ENCODE measurements around the gene EVC. TPM values are rescaled to one million over a fixed set of nuclear protein-coding genes. Genes with fewer than 3 reads are reported as not detected.
"Not testable (repeated sequence)": the region's sequence is repeated elsewhere in the genome, so short reads cannot be mapped to it uniquely, and the experiment has no call there.

The EVC gene
- total and polyA plus RNA-seq, 2 experiments from 2014 or later: 4.8 to 8.6 TPM

DNA sequence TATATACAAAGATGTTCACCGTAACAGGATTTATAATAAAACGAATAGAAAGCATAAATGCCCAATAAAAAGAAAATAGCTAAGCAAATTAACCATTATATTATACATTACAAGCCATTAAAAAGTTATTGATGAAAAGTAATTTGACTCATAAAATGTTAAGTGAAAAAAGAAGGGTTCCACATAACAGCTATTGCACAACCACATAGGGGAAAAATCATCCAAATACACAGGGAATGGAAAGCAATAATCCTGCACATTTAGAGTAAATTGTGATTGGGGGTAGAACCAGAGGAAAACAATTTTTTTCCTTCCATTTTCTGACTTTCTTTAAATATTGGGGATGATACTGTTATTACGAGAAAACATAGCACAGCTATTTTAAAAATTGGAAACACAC, 143.9 kb downstream of the EVC start:
- Histone ChIP-seq H3K27ac (no peak overlapping the region), H3K27me3 (no peaks in the 10 kb centered on the region), H3K36me3 (replicated peaks; ENCODE audit: insufficient read depth, low read depth) (no peaks in the 10 kb centered on the region), H3K9me3 (ENCODE audit: low read depth) (no peaks in the 10 kb centered on the region), H3K79me2 (no peaks in the 10 kb centered on the region), H3K4me3 (no peak overlapping the region), H2AFZ (no peak overlapping the region), H3K9me2 (replicated peaks; ENCODE audit: insufficient read depth) (no peaks in the 10 kb centered on the region), H4K20me1 (ENCODE audit: insufficient read depth, poor library complexity, severe bottlenecking) (no peaks in the 10 kb centered on the region), H3K4me1 (ENCODE audit: insufficient read depth) (no peaks in the 10 kb centered on the region), H3K4me2 (no peak overlapping the region)
- no peak for DNase-seq (ENCODE audit: low spot score)
- 79% methylated on average over 3 of the region's 3 CpGs for WGBS (ENCODE audit: low lambda C conversion rate, missing lambda C conversion rate)
- TF ChIP-seq, protein P1, sequence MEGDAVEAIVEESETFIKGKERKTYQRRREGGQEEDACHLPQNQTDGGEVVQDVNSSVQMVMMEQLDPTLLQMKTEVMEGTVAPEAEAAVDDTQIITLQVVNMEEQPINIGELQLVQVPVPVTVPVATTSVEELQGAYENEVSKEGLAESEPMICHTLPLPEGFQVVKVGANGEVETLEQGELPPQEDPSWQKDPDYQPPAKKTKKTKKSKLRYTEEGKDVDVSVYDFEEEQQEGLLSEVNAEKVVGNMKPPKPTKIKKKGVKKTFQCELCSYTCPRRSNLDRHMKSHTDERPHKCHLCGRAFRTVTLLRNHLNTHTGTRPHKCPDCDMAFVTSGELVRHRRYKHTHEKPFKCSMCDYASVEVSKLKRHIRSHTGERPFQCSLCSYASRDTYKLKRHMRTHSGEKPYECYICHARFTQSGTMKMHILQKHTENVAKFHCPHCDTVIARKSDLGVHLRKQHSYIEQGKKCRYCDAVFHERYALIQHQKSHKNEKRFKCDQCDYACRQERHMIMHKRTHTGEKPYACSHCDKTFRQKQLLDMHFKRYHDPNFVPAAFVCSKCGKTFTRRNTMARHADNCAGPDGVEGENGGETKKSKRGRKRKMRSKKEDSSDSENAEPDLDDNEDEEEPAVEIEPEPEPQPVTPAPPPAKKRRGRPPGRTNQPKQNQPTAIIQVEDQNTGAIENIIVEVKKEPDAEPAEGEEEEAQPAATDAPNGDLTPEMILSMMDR (IDR thresholded peaks at IDR 0.05; ENCODE audit: poor library complexity): no peak
- TF ChIP-seq EZH2phosphoT487 (IDR thresholded peaks at IDR 0.05; ENCODE audit: low read depth, severe bottlenecking, unreplicated experiment) (no peak), EZH2 (IDR thresholded peaks at IDR 0.05; ENCODE audit: borderline replicate concordance) (no peak)

DNA sequence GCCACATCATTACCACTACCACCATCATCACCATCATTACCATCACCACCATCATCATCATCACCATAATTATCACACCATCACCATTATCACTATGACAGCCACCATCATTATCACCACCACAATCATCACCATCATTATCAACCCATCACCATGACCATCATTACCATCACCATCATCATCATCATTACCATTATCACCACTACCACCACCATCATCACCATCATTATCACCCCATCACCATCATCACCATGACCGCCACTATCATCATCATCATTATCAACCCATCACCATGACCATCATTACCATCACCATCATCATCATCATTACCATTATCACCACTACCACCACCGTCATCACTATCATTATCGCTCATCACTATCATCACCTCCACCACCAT, 145.4 kb downstream of the EVC start:
- not testable (repeated sequence) for H2AFZ ChIP-seq; H3K9me3 ChIP-seq (ENCODE audit: low read depth); H3K9me2 ChIP-seq (replicated peaks; ENCODE audit: insufficient read depth); H3K27me3 ChIP-seq; H3K27ac ChIP-seq; DNase-seq (ENCODE audit: low spot score); H3K36me3 ChIP-seq (replicated peaks; ENCODE audit: insufficient read depth, low read depth); H3K79me2 ChIP-seq; H3K4me1 ChIP-seq (ENCODE audit: insufficient read depth); H4K20me1 ChIP-seq (ENCODE audit: insufficient read depth, poor library complexity, severe bottlenecking); H3K4me2 ChIP-seq; H3K4me3 ChIP-seq
- WGBS (ENCODE audit: low lambda C conversion rate, missing lambda C conversion rate): 97% methylated on average over 3 of the region's 3 CpGs

DNA sequence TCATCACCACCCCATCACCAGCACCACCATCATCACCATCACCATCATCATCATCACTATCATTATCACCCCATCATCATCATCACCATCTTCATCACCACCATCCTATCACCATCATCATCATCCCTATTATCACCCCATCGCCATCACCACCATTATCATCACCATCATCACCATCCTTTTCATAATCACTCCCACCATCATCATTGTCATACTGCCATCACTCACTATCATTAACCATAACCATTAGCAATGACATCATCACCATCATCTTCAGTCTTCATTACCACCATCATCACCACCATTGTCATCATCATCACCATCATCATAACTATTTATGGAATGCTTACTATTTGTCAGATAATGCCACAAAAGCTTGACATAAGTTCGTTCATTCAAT, 146.2 kb downstream of the EVC start:
- Histone ChIP-seq H4K20me1 (ENCODE audit: insufficient read depth, poor library complexity, severe bottlenecking) (no peaks in the 10 kb centered on the region), H3K36me3 (replicated peaks; ENCODE audit: insufficient read depth, low read depth) (no peaks in the 10 kb centered on the region), H2AFZ (no peak overlapping the region), H3K4me1 (ENCODE audit: insufficient read depth) (no peaks in the 10 kb centered on the region), H3K9me2 (replicated peaks; ENCODE audit: insufficient read depth) (no peaks in the 10 kb centered on the region), H3K4me2 (no peak overlapping the region), H3K4me3 (no peak overlapping the region), H3K9me3 (ENCODE audit: low read depth) (no peaks in the 10 kb centered on the region), H3K27ac (no peak overlapping the region), H3K79me2 (no peaks in the 10 kb centered on the region), H3K27me3 (no peaks in the 10 kb centered on the region)
- TF ChIP-seq EZH2phosphoT487 (IDR thresholded peaks at IDR 0.05; ENCODE audit: low read depth, severe bottlenecking, unreplicated experiment): no peak
- no peak for TF ChIP-seq EZH2 (IDR thresholded peaks at IDR 0.05; ENCODE audit: borderline replicate concordance)
- TF ChIP-seq, protein P1 (IDR thresholded peaks at IDR 0.05; ENCODE audit: poor library complexity): no peak
- DNase-seq (ENCODE audit: low spot score): no peak
- WGBS (ENCODE audit: low lambda C conversion rate, missing lambda C conversion rate): 96% methylated on average over 2 of the region's 2 CpGs

DNA sequence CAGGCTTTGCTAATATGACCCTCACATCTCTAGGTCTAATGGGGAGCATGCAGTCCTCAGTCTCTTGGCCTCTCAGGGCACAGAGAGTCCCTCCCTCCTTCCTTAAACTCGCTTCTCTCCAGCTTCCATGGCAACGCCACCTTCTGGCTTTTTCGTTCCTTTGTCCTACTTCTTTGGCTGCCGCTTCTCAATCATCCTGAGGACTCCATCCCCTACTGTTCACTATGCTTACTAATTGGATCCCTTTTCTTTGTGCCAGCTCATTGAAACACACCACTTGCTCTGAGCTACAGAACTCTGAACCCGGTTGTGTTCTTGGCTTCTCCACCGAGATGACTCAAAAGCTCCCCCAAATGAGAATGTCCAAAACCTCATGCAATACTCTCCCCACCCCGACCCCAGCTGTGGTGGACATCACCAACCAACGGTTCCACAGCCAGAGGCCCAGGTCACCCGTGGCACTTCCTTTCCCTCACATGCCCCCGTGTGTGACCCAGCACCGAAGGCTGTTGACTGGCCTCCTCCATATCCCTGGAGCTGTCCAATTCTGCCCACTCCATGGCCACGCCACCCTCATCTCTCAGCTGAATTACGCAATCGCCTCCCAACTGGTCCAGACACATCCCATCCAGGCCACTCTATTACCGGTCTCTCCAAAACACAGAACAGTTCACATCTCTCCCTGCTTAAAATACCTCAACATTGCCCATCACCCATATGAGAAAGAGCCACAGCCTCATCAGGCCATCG, 147.2 kb downstream of the EVC start:
- H3K27ac ChIP-seq: no peak overlapping the region
- no peaks in the 10 kb centered on the region for H3K4me1 ChIP-seq (ENCODE audit: insufficient read depth)
- no peak overlapping the region for H3K4me3 ChIP-seq
- H3K27me3 ChIP-seq: no peaks in the 10 kb centered on the region
- no peak overlapping the region for H2AFZ ChIP-seq
- TF ChIP-seq EZH2phosphoT487 (IDR thresholded peaks at IDR 0.05; ENCODE audit: low read depth, severe bottlenecking, unreplicated experiment): no peak
- no peak for TF ChIP-seq EZH2 (IDR thresholded peaks at IDR 0.05; ENCODE audit: borderline replicate concordance)
- TF ChIP-seq, protein P1 (IDR thresholded peaks at IDR 0.05; ENCODE audit: poor library complexity): no peak
- H3K9me3 ChIP-seq (ENCODE audit: low read depth): no peaks in the 10 kb centered on the region
- DNase-seq (ENCODE audit: low spot score): no peak
- no peaks in the 10 kb centered on the region for H3K9me2 ChIP-seq (replicated peaks; ENCODE audit: insufficient read depth)
- H3K36me3 ChIP-seq (replicated peaks; ENCODE audit: insufficient read depth, low read depth): no peaks in the 10 kb centered on the region
- no peaks in the 10 kb centered on the region for H4K20me1 ChIP-seq (ENCODE audit: insufficient read depth, poor library complexity, severe bottlenecking)
- H3K4me2 ChIP-seq: no peak overlapping the region
- WGBS (ENCODE audit: low lambda C conversion rate, missing lambda C conversion rate): 93% methylated on average over 16 of the region's 16 CpGs
- no peaks in the 10 kb centered on the region for H3K79me2 ChIP-seq
